ENCODE measurements around the gene CALR3.

Gene CALR3

GRCh38 chr19:16429759-16430091 is 66.2 kb downstream of the CALR3 start:
- DNase-seq (ENCODE audit: low read depth, low spot score): no peak

GRCh38 chr19:16429066-16429758 is 66.8 kb downstream of the CALR3 start:
- peak; percentile 19 for DNase-seq (ENCODE audit: low read depth, low spot score)
